K562 (cell line): ENCODE results near the gene SDHAF1. TPM values are rescaled to one million over a fixed set of nuclear protein-coding genes. Genes with fewer than 3 reads are reported as not detected.

Experiments
- CHD1 ChIP-seq: fragments of 200-600 bp; sonication (generic); IDR thresholded peaks from one replicate; pipeline ENCODE4 v1.6.1; 2012; ENCODE audit warnings: mild to moderate bottlenecking, moderate library complexity, low read length, inconsistent platforms
- CREB1 ChIP-seq, 2 experiments: sonication (generic) in 1 of 2; formaldehyde crosslinking in 1 of 2; IDR thresholded peaks; 2 replicates each; pipeline versions ENCODE4 v1.6.1 to v1.8.0; 2012 to 2022; ENCODE audit warnings: inconsistent platforms in 1 of 2, mild to moderate bottlenecking in 1 of 2, missing genetic modification reagents in 1 of 2, moderate library complexity in 1 of 2
- CTBP1 ChIP-seq: fragments of 450-650 bp; IDR thresholded peaks from 2 replicates; pipeline ENCODE4 v1.6.1; 2016; ENCODE audit warnings: borderline replicate concordance
- ELF2 ChIP-seq: fragments of 250-450 bp; sonication (Bioruptor Pico); IDR thresholded peaks from 2 replicates; pipeline ENCODE4 v1.5.0; 2021; ENCODE audit warnings: mild to moderate bottlenecking
- HDAC8 ChIP-seq: fragments of 450-650 bp; IDR thresholded peaks from 2 replicates; pipeline ENCODE4 v1.6.1; 2016; ENCODE audit warnings: mild to moderate bottlenecking, missing genetic modification characterization, moderate library complexity, missing compliant biosample characterization
- JUND ChIP-seq, 2 experiments: IDR thresholded peaks; 2 replicates in 1 of 2; 3 replicates in 1 of 2; pipeline ENCODE4 v1.6.1; 2011; ENCODE audit warnings: borderline replicate concordance in 2 of 2, low read depth in 2 of 2, low read length in 2 of 2, improper control_type of control experiment in 1 of 2, missing biosample characterization in 1 of 2, missing genetic modification characterization in 1 of 2, missing genetic modification reagents in 1 of 2
- MYC ChIP-seq, 2 experiments: fragments of 250-450 bp in 1 of 2; sonication (Bioruptor Pico) in 1 of 2; IDR thresholded peaks; 2 replicates each; pipeline versions ENCODE4 v1.5.1 to v1.6.1; 2012 to 2021; ENCODE audit warnings: low read depth in 2 of 2, borderline replicate concordance in 1 of 2, improper control_type of control experiment in 1 of 2, low read length in 1 of 2, mild to moderate bottlenecking in 1 of 2, moderate library complexity in 1 of 2
- PHF20 ChIP-seq: fragments of 450-650 bp; IDR thresholded peaks from 2 replicates; pipeline ENCODE4 v1.6.1; 2018; ENCODE audit not compliant: partially characterized antibody
- POLR2A ChIP-seq: fragments of 450-650 bp; conservative IDR thresholded peaks from 2 replicates; pipeline ENCODE4 v1.6.1; 2016
- PRDM10 ChIP-seq: fragments of 450-650 bp; IDR thresholded peaks from 2 replicates; pipeline ENCODE4 v1.6.1; 2018; ENCODE audit not compliant: partially characterized antibody
- RBM14 ChIP-seq: fragments of 200-400 bp; formaldehyde crosslinking; IDR thresholded peaks from 2 replicates; pipeline ENCODE4 v1.6.1; 2018; ENCODE audit warnings: low read depth, mild to moderate bottlenecking, low read length, moderate library complexity, borderline replicate concordance; ENCODE audit not compliant: insufficient read depth
- TAF1 ChIP-seq: IDR thresholded peaks from 2 replicates; pipeline ENCODE4 v1.6.1; 2011; ENCODE audit warnings: mild to moderate bottlenecking, low read length, moderate library complexity; ENCODE audit not compliant: insufficient read depth, control insufficient read depth, severe bottlenecking; ENCODE audit errors: extremely low read depth
- TBL1XR1 ChIP-seq, 2 experiments: IDR thresholded peaks; 2 replicates each; pipeline ENCODE4 v1.6.1; 2012; ENCODE audit warnings: improper control_type of control experiment in 2 of 2, low read length in 2 of 2, mild to moderate bottlenecking in 1 of 2
- TRIM24 ChIP-seq, 2 experiments: fragments of 450-650 bp; IDR thresholded peaks; 2 replicates each; pipeline ENCODE4 v1.6.1; 2016
- ZBTB12 ChIP-seq: fragments of 250-450 bp; sonication (Bioruptor Pico); IDR thresholded peaks from 2 replicates; pipeline ENCODE4 v1.4.0; 2020
- ZBTB43 ChIP-seq: sonication (generic); formaldehyde crosslinking; IDR thresholded peaks from 2 replicates; pipeline ENCODE4 v1.8.0; 2023; ENCODE audit warnings: mild to moderate bottlenecking, missing genetic modification reagents
- ZNF12 ChIP-seq: sonication (generic); formaldehyde crosslinking; IDR thresholded peaks from 2 replicates; pipeline ENCODE4 v1.4.0; 2020; ENCODE audit warnings: mild to moderate bottlenecking, missing genetic modification reagents
- ZSCAN29 ChIP-seq: fragments of 450-650 bp; IDR thresholded peaks from 2 replicates; pipeline ENCODE4 v1.6.1; 2017
- ZZZ3 ChIP-seq: fragments of 450-650 bp; IDR thresholded peaks from 2 replicates; pipeline ENCODE4 v1.6.1; 2016; ENCODE audit warnings: antibody characterized with exemption, mild to moderate bottlenecking, moderate library complexity
- polyA plus RNA-seq, 8 experiments: library from polyadenylated mRNA; depleted of rRNA in 4 of 8; stranded (reverse) in 5 of 8; unstranded in 3 of 8; fragments of >200 nt; fragmentation: Nextera tagmentation in 2 of 8; fragmentation: Illumina TruSeq in 1 of 8; extraction: Ambion mirVana in 2 of 8; extraction: Trizol in 1 of 8; gene quantifications; 2 replicates each; pipeline versions ENCODE4 v1.2.1 to v1.2.3, GENCODE V29; 2011 to 2014; ENCODE audit warnings: inconsistent platforms in 1 of 8, missing spikeins in 1 of 8
- total RNA-seq, 7 experiments: library from RNA; depleted of rRNA in 6 of 7; stranded (reverse); fragments of >200 nt in 6 of 7; fragmentation: Illumina TruSeq in 2 of 7; extraction: Trizol in 2 of 7; gene quantifications; 2 replicates each; pipeline versions ENCODE4 v1.2.1 to v1.2.3, GENCODE V29; 2011 to 2021; ENCODE audit warnings: low replicate concordance in 1 of 7

Gene SDHAF1
- total and polyA plus RNA-seq, 9 of the 15 experiments (the other 6 are each of a cell fraction or from before 2014, with no cell fraction given), result 0.42 to 55.7 (median 18.8) TPM

GRCh38 chr19:35995048-35995993, at the start of gene SDHAF1 (continued):
- no peak for TF ChIP-seq ZZZ3
- peak; percentile 69 for TF ChIP-seq CHD1
- peak; percentile 54; the same call in 1 of the 2 replicates for TF ChIP-seq JUND (IDR thresholded peaks at IDR 0.05; ENCODE audit: borderline replicate concordance, low read depth, low read length)
- no peak; the same call in 2 of the 3 replicates for TF ChIP-seq JUND (tag; IDR thresholded peaks at IDR 0.05; ENCODE audit: borderline replicate concordance, low read depth, low read length)
- peak; percentile 69 for TF ChIP-seq PHF20
- TF ChIP-seq ZBTB43 (CRISPR knock-in tag), result no peak
- peak; percentile 60; the same call in 1 of the 2 replicates for TF ChIP-seq HDAC8 (tag)
- TF ChIP-seq ZNF12, result peak; percentile 75; the same call in 1 of the 2 replicates
- peak; percentile 95 for TF ChIP-seq ELF2 (CRISPR knock-in tag)
- TF ChIP-seq ZSCAN29, result no peak
- peak; percentile 88 for TF ChIP-seq POLR2A
- TF ChIP-seq TAF1, result peak; percentile 41
- peak; percentile 84 for TF ChIP-seq MYC (IDR thresholded peaks at IDR 0.05; ENCODE audit: low read depth, low read length)
- no peak for TF ChIP-seq MYC (CRISPR knock-in tag; IDR thresholded peaks at IDR 0.05; ENCODE audit: borderline replicate concordance, low read depth)
- TF ChIP-seq ZBTB12, result peak; percentile 82
- peak; percentile 84 for TF ChIP-seq CTBP1
- TF ChIP-seq TBL1XR1 (IDR thresholded peaks at IDR 0.05; ENCODE audit: low read length in 2 of 2), result no peak
- 0 out of 2 replicates have a peak, but pooled peaks have one; percentile 84 for TF ChIP-seq RBM14
- peak; percentile 89 for TF ChIP-seq CREB1 (IDR thresholded peaks at IDR 0.05)
- peak; percentile 80 for TF ChIP-seq CREB1 (CRISPR knock-in tag; IDR thresholded peaks at IDR 0.05)
- peak; percentile 79 for TF ChIP-seq PRDM10
- peak in 1 of 2 experiments; percentile 74; a peak in 2 of 4 replicates for TF ChIP-seq TRIM24 (IDR thresholded peaks at IDR 0.05)
